Stimulated activated memory B cell treated with anti-CD40 and anti-IgM and Interleukin-4, amounts not matched to agents 10 μg/mL and 1 μg/mL and 100 μg/mL, for 72 hours (primary cell): ENCODE data around the gene FSTL5.
"Not testable (repeated sequence)": the region's sequence is repeated elsewhere in the genome, so short reads cannot be mapped to it uniquely, and the experiment has no call there.

Experiments used
- ATAC-seq: fragments of 150-1000 bp; cut with Tn5 transposase; 2 replicates; pipeline ENCODE4 v1.10.0; 2021
- H3K27ac Mint-ChIP-seq: one replicate; pipeline ENCODE4 v1.8.0; 2022; ENCODE audit warnings: mild to moderate bottlenecking, mixed read lengths
- H3K27me3 Mint-ChIP-seq: one replicate; pipeline ENCODE4 v1.8.0; 2022; ENCODE audit warnings: mixed read lengths
- H3K36me3 Mint-ChIP-seq: one replicate; pipeline ENCODE4 v1.8.0; 2022; ENCODE audit warnings: mixed read lengths
- H3K4me1 Mint-ChIP-seq: one replicate; pipeline ENCODE4 v1.8.0; 2022; ENCODE audit warnings: mixed read lengths
- H3K4me3 Mint-ChIP-seq: one replicate; pipeline ENCODE4 v1.8.0; 2022; ENCODE audit warnings: mild to moderate bottlenecking, moderate library complexity, mixed read lengths
- H3K9me3 Mint-ChIP-seq: one replicate; pipeline ENCODE4 v1.8.0; 2022; ENCODE audit warnings: mixed read lengths

The FSTL5 gene

DNA sequence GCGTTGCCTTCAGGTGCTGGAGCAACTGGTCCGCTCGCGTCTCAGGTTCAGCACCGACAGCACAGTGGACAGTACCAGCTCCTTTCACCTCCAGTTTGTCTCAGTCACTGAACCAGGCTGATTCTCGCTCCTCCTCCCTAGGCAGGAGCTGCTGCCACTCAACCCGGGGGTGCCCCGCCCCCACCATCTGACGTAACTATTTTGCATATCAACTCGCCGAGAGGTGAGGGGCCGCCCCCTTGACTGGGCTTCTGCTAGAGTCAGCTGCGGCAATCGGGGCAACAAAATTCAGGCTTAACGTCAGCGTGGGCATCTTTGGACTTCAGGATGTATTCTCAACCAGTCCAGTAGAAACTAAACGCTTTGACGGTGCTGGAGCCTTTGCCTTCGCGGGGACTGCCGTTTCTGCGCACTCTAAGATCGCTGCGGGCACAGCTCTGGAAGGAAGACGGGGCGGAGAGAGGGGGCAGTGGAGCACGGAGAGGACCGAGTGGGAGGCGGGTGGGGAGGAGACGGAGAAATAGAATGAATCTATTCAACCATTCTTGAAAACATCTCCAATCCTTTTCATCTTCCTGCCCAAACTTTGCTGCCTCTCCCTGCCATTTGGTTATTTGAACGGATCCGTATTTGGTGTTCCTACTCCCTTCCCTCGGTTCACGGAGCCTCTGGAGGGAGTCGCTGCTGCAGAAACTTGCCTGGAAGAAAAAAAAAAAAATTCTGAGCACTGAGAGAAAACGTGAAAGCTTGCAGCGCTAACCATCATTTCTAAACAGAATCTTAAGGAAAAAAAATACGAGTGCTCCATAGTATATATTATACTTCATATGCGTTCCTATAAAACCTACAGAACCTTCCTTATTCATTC is at the start of gene FSTL5:
Gene FSTL5, minus strand, starts transcription at position 109 of the 868 bp plus-strand sequence. CDS start 52,604 bp downstream, outside the sequence.
- Mint-ChIP-seq H3K36me3 (no peaks in the 10 kb centered on the region), H3K27ac (no peak within 1 kb of the TSS), H3K27me3 (no peaks in the 10 kb centered on the region), H3K4me1 (peaks cover 8% of the 10 kb centered on the region), H3K4me3 (peak within 1 kb of the TSS; percentile 50), H3K9me3 (no peaks in the 10 kb centered on the region)
- peak; percentile 48 for ATAC-seq

DNA sequence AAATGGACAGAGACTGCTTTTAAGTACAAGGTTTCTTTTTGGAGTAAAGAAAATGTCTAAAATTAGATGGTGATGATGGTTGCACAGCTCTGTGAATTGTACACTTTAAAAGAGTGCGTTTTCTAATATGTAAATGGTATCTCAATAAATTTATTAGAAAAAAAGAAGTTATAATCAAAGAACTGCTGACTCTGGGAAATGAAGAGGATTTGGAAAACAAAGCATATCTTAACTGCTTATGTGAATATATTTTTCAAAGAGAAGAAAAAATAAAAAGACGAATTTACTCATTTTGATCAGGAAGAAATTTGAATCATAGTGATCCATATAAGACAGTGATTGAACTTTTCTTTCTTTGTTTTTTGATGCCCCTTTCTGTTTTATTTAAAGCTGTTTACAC is 45.9 kb upstream of the FSTL5 start:
- no peaks in the 10 kb centered on the region for H3K4me1 Mint-ChIP-seq
- no peak overlapping the region for H3K4me3 Mint-ChIP-seq
- ATAC-seq = no peak

DNA sequence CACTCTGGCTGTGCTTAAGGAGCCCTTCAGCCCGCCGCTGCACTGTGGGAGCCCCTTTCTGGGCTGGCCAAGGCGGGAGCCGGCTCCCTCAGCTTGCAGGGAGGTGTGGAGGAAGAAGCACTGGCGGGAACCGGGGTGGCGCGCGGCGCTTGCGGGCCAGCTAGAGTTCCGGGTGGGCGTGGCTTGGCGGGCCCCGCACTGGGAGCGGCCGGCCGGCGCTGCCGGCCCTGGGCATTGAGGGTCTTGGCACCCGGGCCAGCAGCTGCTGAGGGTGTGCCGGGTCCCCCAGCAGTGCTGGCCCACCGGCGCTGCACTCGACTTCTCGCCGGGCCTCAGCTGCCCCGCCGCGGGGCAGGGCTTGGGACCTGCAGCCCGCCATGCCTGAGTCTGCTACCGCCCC is 39.7 kb upstream of the FSTL5 start:
- H3K27me3 Mint-ChIP-seq, ATAC-seq, H3K4me1 Mint-ChIP-seq, H3K27ac Mint-ChIP-seq, H3K36me3 Mint-ChIP-seq, H3K4me3 Mint-ChIP-seq, H3K9me3 Mint-ChIP-seq: not testable (repeated sequence)

More for the DNA sequence above, 45.9 kb upstream of the FSTL5 start:
- no peak overlapping the region for H3K27ac Mint-ChIP-seq
- no peaks in the 10 kb centered on the region for H3K27me3 Mint-ChIP-seq
- no peaks in the 10 kb centered on the region for H3K36me3 Mint-ChIP-seq
- no peaks in the 10 kb centered on the region for H3K9me3 Mint-ChIP-seq

DNA sequence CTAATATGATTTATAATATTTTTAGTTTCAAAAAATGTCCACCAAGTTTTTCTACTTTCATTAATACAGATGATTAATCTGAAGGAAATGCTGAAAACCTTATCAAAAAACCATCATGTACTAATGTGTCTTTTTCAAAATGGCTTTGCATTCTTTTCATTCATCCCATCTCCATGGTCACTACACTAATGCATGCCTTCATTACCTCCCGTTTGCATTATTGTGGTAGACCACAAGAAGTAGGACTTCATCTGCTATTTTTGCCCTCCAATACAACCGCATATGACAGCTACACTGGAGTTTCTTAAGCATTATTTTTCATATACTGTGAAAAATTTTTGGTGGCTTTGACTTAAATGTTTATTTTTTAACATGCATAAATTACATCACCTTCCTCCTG is 37.9 kb upstream of the FSTL5 start:
- H3K27ac Mint-ChIP-seq = no peak overlapping the region
- no peak for ATAC-seq

DNA sequence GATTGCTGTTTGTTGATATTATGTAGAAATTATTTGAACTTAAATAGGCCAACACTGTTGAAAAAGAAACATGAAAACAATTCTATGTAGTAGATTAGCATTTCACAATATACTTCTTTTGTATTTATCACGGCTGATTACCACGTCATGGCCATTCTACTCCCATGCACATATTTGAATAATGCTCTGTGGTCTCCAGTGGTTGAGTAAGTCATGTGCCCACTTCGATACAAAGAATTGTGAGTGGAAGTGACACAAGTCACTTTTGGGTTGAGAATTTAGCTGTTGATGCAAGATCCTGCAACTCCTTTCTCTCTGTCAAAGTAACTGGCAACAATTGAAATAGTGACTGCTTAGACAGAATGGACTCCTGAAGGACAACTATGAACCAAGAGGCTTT is 6.7 kb upstream of the FSTL5 start:
- Mint-ChIP-seq H3K27me3 (no peaks in the 10 kb centered on the region), H3K27ac (no peak overlapping the region), H3K4me1 (no peaks in the 10 kb centered on the region), H3K4me3 (no peak overlapping the region), H3K9me3 (no peaks in the 10 kb centered on the region), H3K36me3 (no peaks in the 10 kb centered on the region)
- no peak for ATAC-seq

More for the DNA sequence above, 37.9 kb upstream of the FSTL5 start:
- peaks cover under 1% of the 10 kb centered on the region for H3K9me3 Mint-ChIP-seq
- H3K4me3 Mint-ChIP-seq = no peak overlapping the region
- no peaks in the 10 kb centered on the region for H3K4me1 Mint-ChIP-seq
- H3K36me3 Mint-ChIP-seq = no peaks in the 10 kb centered on the region
- H3K27me3 Mint-ChIP-seq = no peaks in the 10 kb centered on the region

DNA sequence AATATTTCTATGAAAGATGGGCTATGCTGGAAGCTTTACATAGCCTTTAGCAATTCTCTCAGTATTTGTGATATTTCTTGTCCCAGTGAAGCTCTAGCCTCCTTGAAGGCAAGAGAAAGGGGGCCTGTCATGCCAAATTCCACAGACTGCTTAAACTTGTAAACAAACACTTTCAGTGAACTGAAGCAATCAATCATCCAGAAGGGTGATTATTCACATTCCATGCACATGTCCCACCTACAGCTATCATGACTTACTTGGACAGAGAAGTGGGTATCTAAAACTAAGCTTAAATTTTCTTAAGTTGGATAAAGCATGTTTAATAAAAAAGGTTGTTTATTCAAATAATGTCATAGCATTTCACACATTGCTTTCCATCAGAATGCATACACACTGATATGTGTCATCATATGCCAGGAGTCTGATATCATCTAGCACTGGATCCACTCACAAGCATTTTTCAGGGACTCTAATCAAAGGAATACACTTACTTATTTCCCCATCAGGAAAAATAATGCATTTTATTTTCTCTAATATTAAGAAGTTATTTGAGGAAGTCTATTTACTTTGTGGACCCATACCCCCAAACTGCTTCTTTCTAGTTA is 1.2 kb upstream of the FSTL5 start:
- Mint-ChIP-seq H3K4me3 (no peak overlapping the region), H3K27me3 (no peaks in the 10 kb centered on the region), H3K4me1 (peaks cover 8% of the 10 kb centered on the region), H3K36me3 (no peaks in the 10 kb centered on the region), H3K9me3 (no peaks in the 10 kb centered on the region), H3K27ac (no peak overlapping the region)
- no peak for ATAC-seq

DNA sequence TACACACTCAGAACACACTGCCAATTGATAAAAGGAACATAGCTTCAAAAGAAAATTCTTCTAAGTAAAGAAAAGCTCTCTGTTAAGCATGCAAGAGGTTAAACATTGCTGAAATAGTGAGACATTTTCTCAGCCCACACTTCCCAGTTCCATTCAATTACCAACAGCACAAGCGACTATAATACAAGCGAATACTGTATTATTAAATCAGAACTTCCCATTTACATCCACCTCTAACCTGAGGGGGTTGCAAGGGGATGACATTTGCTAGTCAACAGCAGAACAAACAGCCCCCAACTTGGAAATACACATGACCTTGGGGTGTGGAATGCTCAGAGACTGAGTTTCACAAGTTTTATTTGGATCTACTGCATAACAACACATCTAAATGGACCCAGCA is 1.1 kb downstream of the FSTL5 start:
- Mint-ChIP-seq H3K4me3 (no peak overlapping the region), H3K36me3 (no peaks in the 10 kb centered on the region), H3K27ac (no peak overlapping the region), H3K9me3 (no peaks in the 10 kb centered on the region), H3K27me3 (no peaks in the 10 kb centered on the region), H3K4me1 (peaks cover 8% of the 10 kb centered on the region)
- no peak for ATAC-seq

DNA sequence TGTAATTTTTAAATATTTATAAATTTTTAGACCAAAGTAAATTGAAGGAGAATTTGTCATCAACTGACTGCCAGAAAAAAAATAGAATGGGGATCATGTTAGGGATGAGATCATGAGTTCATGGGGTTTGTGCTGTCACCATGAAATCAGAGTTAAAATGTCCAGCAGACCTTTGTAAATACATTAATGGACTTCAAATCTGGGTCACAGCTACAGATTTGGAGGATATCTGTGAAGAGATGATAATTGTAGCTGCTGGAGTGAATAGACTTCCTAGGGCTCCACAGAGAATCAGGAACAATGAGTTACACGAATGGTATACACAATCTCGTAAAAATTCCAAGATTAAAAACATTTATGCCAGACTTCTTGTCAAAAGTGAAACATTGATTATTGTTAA is 6.6 kb downstream of the FSTL5 start:
- ATAC-seq = no peak
- no peaks in the 10 kb centered on the region for H3K36me3 Mint-ChIP-seq
- H3K4me1 Mint-ChIP-seq = no peaks in the 10 kb centered on the region
- no peak overlapping the region for H3K27ac Mint-ChIP-seq
- H3K4me3 Mint-ChIP-seq = no peak overlapping the region
- H3K27me3 Mint-ChIP-seq = no peaks in the 10 kb centered on the region
- H3K9me3 Mint-ChIP-seq = no peaks in the 10 kb centered on the region

DNA sequence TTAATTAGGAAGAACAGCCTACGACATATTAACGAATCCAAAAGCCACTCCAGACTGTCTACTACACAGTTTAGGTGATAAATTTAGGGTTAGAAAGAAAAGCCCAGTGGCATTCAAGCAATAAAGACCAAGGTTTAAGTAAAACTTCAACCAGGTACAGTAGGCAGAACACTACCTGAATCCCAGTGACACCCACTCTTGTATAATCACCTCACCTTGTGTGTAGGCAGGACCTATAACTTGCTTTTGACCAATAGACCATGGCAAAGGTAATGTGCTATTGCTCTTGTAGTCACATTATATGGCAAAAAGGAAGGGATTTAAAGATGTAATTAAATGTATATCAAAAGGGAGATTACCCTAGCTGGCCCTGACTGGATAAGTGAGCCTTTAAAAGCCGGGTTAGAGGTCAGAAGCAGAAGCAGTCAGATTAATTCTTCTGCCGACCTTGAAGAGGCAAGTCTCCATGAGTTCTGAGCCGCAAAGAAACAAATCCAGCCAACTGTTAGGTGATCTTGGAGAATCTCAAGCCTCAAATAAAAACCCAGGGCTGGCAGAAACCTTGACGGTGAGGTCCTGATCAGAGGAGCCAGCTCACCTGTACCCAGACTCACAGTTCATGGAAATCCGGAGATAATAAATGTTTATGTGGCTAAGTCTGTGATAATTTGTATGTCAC is 8.8 kb downstream of the FSTL5 start:
- H3K27ac Mint-ChIP-seq = no peak overlapping the region
- H3K4me1 Mint-ChIP-seq = no peaks in the 10 kb centered on the region
- H3K9me3 Mint-ChIP-seq = no peaks in the 10 kb centered on the region
- no peaks in the 10 kb centered on the region for H3K27me3 Mint-ChIP-seq
- no peak overlapping the region for H3K4me3 Mint-ChIP-seq
- no peak for ATAC-seq
- H3K36me3 Mint-ChIP-seq = no peaks in the 10 kb centered on the region

DNA sequence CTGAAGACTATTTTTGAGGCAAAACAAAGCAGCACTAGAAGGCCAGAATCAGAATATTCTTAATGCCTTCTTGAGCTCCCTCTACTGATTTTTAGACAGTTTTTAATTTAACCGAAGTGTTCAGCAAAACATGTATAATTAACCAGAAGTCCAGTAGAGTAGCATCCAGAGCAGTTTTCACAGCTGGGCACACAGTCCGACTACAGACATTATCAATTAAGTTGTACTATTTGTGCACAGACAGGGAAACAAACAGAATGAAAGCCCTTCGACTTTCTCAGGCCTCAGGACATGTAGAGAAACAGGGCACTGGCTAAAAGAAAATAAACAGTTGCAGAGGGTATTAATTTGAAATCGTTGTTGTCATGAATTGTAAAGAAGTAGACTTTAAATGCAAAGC is 11.9 kb downstream of the FSTL5 start:
- Mint-ChIP-seq H3K27ac (no peak overlapping the region), H3K9me3 (no peaks in the 10 kb centered on the region), H3K4me3 (no peak overlapping the region), H3K4me1 (no peaks in the 10 kb centered on the region), H3K36me3 (no peaks in the 10 kb centered on the region), H3K27me3 (no peaks in the 10 kb centered on the region)
- no peak for ATAC-seq

DNA sequence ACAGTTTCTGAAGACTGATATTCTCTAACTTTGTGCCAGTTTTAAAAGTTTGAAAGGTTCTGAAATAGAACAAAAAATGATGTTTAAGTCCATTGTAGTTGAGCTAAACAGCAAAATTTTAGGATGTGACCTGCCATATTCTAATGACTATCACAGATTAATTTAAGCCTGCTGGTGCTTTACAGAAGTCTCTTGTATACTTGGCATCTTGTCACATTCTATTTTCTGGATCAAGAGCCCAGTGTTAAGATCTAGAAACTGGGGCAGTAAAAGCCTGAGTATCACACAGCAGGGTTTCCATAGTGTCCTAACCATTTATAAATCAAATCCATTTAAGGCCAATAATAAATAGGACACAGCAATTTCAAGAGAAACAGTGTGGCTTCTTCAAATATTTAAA is 12.4 kb downstream of the FSTL5 start:
- no peaks in the 10 kb centered on the region for H3K27me3 Mint-ChIP-seq
- H3K9me3 Mint-ChIP-seq = peaks cover 3% of the 10 kb centered on the region
- no peak overlapping the region for H3K4me3 Mint-ChIP-seq
- no peak for ATAC-seq
- H3K27ac Mint-ChIP-seq = no peak overlapping the region
- no peaks in the 10 kb centered on the region for H3K36me3 Mint-ChIP-seq
- H3K4me1 Mint-ChIP-seq = no peaks in the 10 kb centered on the region

DNA sequence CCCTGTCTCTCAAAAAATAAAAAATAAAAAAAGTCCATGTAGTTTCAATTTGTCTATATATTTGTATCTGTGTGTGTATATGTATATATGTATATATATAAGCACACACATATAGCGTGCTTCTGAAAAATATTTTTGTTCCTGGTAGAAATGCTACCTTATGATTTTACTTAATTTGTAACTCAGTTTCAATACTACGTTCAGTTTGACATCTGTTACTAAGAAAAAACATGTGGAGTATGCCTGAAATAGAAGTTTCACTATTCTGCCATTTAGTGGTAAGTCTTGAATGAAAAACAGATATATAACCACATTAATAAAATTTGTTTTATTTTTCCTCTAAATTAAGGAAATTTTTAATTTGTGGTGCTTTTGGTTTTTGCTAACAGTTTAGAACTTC is 14.2 kb downstream of the FSTL5 start:
- no peaks in the 10 kb centered on the region for H3K27me3 Mint-ChIP-seq
- H3K36me3 Mint-ChIP-seq = no peaks in the 10 kb centered on the region
- H3K9me3 Mint-ChIP-seq = peaks cover 3% of the 10 kb centered on the region
- no peak overlapping the region for H3K4me3 Mint-ChIP-seq
- ATAC-seq = no peak
- H3K27ac Mint-ChIP-seq = no peak overlapping the region
- H3K4me1 Mint-ChIP-seq = no peaks in the 10 kb centered on the region

DNA sequence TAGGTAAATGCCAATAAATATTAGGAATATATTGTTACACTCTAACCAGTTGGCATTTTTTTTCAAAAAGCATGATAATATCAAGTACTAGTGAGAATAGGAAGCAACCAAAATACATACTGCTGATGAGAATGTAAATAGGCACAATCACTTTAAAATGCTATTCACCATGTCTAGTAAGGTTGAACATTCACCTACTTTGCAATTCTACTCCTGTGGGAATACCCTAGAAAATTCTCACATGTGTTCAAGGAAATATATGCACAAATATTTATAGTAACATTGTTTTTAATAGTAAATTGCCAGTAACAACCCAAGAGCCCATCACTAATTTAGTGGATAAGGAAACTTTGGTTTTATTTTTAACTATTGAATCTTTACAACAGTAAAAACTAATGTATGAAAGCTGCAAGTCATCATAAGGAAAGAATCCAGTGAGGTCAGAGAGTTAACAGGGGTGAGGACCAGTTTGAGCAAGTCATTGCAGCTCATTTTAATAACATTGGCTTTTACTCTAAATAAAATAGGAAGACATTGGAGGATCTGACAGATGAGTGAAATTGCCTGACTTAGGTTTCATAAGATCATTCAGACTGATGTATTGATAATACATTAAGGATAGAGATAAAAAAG is 23.6 kb downstream of the FSTL5 start:
- Mint-ChIP-seq H3K9me3 (no peaks in the 10 kb centered on the region), H3K36me3 (no peaks in the 10 kb centered on the region), H3K4me1 (no peaks in the 10 kb centered on the region)

DNA sequence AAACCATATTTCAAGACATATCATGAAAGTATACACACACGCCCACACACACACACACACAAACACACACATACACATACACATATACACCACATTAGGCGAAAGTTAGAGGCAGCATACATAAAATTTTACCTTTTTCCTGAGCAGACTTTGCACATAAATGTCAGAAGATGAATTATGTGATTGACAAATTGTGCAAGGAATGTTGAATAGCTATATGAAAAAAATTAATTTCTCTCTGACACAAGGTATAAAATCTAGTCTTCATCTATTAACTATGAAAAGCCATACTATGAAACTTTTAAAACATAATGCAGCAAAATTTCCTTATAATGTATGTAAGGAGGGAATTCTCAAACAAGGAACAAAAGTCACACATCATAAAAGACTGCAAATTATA is 24.4 kb downstream of the FSTL5 start:
- no peaks in the 10 kb centered on the region for H3K27me3 Mint-ChIP-seq
- ATAC-seq = no peak
- H3K4me3 Mint-ChIP-seq = no peak overlapping the region
- no peaks in the 10 kb centered on the region for H3K36me3 Mint-ChIP-seq
- H3K9me3 Mint-ChIP-seq = no peaks in the 10 kb centered on the region
- H3K27ac Mint-ChIP-seq = no peak overlapping the region
- H3K4me1 Mint-ChIP-seq = no peaks in the 10 kb centered on the region

More for the DNA sequence above, 23.6 kb downstream of the FSTL5 start:
- Mint-ChIP-seq H3K27me3 (no peaks in the 10 kb centered on the region), H3K27ac (no peak overlapping the region), H3K4me3 (no peak overlapping the region)
- no peak for ATAC-seq

DNA sequence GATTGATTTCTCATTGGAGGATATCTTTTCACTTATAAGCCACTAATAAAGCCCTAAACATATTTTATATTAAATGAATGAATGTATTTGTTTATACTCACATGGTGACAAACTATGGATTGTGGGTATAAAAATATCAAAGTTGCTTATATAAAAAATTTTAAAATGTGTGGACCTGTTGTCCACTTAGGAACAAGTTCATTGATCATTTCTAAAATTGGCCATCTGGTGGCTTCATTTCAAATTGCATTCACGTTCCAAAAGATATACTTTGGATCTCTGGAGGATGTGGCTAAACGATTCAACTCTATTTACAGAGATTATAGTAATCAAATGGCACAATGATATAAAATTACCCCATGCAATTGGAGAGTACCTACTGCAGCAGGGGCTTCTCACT is 32.5 kb downstream of the FSTL5 start:
- no peaks in the 10 kb centered on the region for H3K27me3 Mint-ChIP-seq
- no peak for ATAC-seq
- H3K4me3 Mint-ChIP-seq = no peak overlapping the region
- no peaks in the 10 kb centered on the region for H3K9me3 Mint-ChIP-seq
- H3K4me1 Mint-ChIP-seq = no peaks in the 10 kb centered on the region
- H3K27ac Mint-ChIP-seq = no peak overlapping the region
- no peaks in the 10 kb centered on the region for H3K36me3 Mint-ChIP-seq
